ENCODE results near the gene CUL4B.
"Not testable (repeated sequence)": the region's sequence is repeated elsewhere in the genome, so short reads cannot be mapped to it uniquely, and the experiment has no call there.

Gene CUL4B

DNA sequence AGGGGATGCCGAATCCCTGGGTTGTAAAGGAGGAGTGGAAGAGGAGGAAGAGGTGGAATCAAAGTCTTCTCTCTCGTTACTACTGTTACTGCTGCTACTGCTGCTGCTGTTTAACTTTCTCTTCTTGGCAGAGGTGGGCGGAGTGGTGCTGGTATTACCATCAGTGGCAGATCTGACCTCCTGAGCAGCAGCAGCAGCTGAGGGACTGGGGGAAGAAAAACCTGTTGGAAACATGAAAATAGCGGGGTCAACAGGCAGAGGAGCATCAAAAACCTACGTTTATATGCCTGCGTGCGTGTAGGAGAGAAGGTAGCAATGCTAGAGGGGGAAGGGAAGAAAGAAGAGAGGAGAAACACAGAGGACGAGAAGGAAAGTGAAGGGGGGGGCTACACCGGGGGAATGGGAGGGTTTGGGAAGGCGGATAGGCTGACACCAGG, 339 bp downstream of the CUL4B start:
- Histone ChIP-seq H3K4me1 (ENCODE audit: insufficient read depth, low read length) (peaks cover 11% of the 10 kb centered on the region; the same call in 1 of the 2 replicates), H3K9me3 (ENCODE audit: control insufficient read depth, insufficient read depth, low read length) (no peaks in the 10 kb centered on the region), H3K36me3 (ENCODE audit: insufficient read depth, low read length) (peaks cover 3% of the 10 kb centered on the region; the same call in 1 of the 2 replicates), H3K9ac (ENCODE audit: low read depth, low read length) (peak overlapping the region; percentile 97)

DNA sequence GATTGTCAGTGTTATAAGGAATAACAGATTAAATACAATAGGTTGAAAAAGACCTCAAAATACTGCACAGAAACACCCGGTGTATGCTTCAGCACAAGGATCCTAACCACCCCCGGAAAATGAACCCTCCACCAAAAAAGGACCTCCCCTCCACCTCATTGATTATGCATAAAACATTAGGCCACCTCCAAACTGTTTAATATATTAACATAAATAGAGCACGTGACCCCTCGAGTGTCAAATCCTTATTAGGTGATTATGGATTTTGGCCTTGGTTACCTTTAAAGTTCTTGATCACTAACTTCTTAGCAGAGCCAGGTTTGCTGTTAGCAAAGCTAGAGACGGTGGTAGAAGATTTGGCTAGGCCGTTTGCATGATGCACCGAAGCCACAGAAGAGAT, 958 bp downstream of the CUL4B start:
- peaks cover 3% of the 10 kb centered on the region; the same call in 1 of the 2 replicates for H3K36me3 ChIP-seq (ENCODE audit: insufficient read depth, low read length)
- no peaks in the 10 kb centered on the region for H3K9me3 ChIP-seq (ENCODE audit: control insufficient read depth, insufficient read depth, low read length)
- H3K9ac ChIP-seq (ENCODE audit: low read depth, low read length): peak overlapping the region; percentile 97
- H3K4me1 ChIP-seq (ENCODE audit: insufficient read depth, low read length): peaks cover 11% of the 10 kb centered on the region; the same call in 1 of the 2 replicates

- Histone ChIP-seq H3K4me1 (ENCODE audit: insufficient read depth, low read length) (no peaks in the 10 kb centered on the region), H3K9ac (ENCODE audit: low read depth, low read length) (no peak overlapping the region), H3K9me3 (ENCODE audit: control insufficient read depth, insufficient read depth, low read length) (no peaks in the 10 kb centered on the region), H3K36me3 (ENCODE audit: insufficient read depth, low read length) (peaks cover 3% of the 10 kb centered on the region; the same call in 1 of the 2 replicates)
Measured at GRCh38 chrX:120556251-120556650, 4.5 kb downstream of the CUL4B start.

DNA sequence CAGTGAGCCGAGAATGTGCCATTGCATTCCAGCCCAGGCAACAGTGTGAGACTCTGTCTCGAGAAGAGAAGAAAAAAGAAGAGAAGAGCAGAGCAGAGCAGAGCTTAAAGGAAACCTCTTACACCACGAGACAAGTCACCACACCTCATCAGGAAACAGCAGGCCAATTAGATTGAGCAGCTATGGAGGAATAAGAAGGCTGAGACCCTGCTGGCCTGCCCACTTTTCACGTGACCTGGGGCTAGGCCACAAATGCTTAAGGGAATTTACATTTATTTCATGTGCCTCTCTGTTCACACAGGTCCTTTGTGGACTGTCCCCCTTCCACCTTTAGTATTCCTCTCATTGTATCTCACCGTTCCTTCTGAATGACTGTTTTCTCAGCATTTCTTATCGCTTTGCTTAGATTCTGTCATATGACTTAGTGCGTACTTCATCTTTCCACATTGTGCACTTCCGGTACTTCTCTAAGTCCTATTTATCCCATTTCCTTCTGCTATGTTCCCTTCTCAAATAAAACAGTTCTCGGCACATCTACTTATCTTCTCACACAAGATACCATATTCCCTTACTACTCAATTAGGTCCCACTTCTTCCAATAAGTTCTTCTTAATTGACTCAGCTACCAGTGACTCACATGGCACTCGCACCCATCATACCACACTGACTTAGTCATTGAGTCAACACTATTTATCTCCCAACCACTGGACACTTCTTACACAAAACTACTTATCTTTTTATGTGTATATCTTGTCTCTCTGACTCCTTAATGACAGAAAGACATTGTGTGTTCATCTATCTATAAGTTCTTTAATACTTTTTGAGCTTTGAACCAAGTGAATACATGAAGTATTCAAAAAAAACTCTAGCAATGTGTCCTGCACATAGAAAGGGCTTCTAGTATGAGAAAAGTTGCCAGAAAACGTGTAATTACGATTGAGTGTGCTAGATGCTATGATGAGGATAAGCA, 11.0 kb downstream of the CUL4B start:
- Histone ChIP-seq H3K4me1 (ENCODE audit: insufficient read depth, low read length) (peaks cover 7% of the 10 kb centered on the region; the same call in 1 of the 2 replicates), H3K9ac (ENCODE audit: low read depth, low read length) (no peak overlapping the region; the same call in 1 of the 2 replicates), H3K9me3 (ENCODE audit: control insufficient read depth, insufficient read depth, low read length) (no peaks in the 10 kb centered on the region), H3K36me3 (ENCODE audit: insufficient read depth, low read length) (no peaks in the 10 kb centered on the region)

- Histone ChIP-seq H3K36me3 (ENCODE audit: insufficient read depth, low read length) (peaks cover 27% of the 10 kb centered on the region), H3K4me1 (ENCODE audit: insufficient read depth, low read length) (no peaks in the 10 kb centered on the region), H3K9me3 (ENCODE audit: control insufficient read depth, insufficient read depth, low read length) (no peaks in the 10 kb centered on the region), H3K9ac (ENCODE audit: low read depth, low read length) (no peak overlapping the region)
Measured at GRCh38 chrX:120536061-120536460, 24.7 kb downstream of the CUL4B start.

DNA sequence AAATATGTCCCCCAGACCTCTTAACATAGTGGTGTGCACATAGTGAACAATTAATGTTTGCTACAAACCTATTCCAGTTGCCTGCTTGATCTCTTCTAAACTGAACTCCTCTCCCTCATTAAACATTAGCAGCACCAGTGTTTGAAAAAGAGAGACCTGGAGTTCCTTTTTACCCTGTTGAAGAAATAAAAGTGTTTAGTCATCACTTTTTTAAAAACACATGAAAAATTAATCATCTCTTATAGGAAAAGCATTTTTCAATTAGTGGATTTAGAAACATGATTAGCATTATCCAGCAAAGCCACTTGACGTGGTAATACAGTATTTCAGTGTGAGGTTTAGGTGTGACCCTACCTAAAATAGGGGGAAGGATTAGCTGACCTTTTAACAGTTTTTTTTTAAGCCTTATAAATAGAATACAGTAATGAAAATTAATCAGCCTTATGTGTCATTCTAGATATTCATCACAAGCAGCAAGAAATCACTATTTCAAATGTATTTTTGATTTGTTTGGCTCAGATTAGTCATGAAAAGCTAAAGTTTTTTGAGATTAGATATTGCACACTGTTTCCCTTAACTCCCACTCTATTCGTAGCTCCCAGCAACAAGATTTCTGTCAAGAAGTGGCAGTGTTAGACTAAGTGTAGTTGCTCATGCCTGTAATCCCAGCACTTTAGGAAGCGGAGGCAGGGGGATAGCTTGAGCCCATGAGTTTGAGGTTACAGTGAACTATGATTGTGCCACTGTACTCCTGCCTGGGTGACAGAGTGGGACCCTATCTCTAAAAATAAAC, 26.2 kb downstream of the CUL4B start:
- Histone ChIP-seq H3K9me3 (ENCODE audit: control insufficient read depth, insufficient read depth, low read length) (no peaks in the 10 kb centered on the region), H3K9ac (ENCODE audit: low read depth, low read length) (no peak overlapping the region), H3K4me1 (ENCODE audit: insufficient read depth, low read length) (no peaks in the 10 kb centered on the region), H3K36me3 (ENCODE audit: insufficient read depth, low read length) (peaks cover 21% of the 10 kb centered on the region)

- H3K9ac ChIP-seq (ENCODE audit: low read depth, low read length): no peak overlapping the region
- H3K36me3 ChIP-seq (ENCODE audit: insufficient read depth, low read length): peaks cover 3% of the 10 kb centered on the region; the same call in 1 of the 2 replicates
- no peaks in the 10 kb centered on the region for H3K4me1 ChIP-seq (ENCODE audit: insufficient read depth, low read length)
- no peaks in the 10 kb centered on the region for H3K9me3 ChIP-seq (ENCODE audit: control insufficient read depth, insufficient read depth, low read length)
Measured at GRCh38 chrX:120522820-120523219, 37.9 kb downstream of the CUL4B start.

DNA sequence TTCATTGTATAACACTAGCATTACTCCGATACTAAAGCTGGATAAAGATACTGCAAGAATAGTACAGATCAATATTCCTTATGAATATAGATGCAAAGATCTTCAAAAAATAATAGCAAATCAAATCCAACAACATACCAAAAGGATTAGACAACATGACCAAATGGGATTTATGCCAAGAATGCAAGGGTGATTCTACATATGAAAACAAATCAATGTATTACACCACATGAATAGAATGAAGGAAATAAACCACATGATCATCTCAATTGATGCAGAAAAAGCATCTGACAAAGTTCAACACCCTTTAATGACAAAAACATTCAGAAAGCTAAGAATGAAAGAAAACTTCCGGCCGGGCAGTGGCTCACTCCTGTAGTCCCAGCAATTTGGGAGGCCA, 42.8 kb downstream of the CUL4B start:
- no peaks in the 10 kb centered on the region for H3K36me3 ChIP-seq (ENCODE audit: insufficient read depth, low read length)
- no peak overlapping the region for H3K9ac ChIP-seq (ENCODE audit: low read depth, low read length)
- no peaks in the 10 kb centered on the region for H3K9me3 ChIP-seq (ENCODE audit: control insufficient read depth, insufficient read depth, low read length)
- peaks cover 6% of the 10 kb centered on the region; the same call in 1 of the 2 replicates for H3K4me1 ChIP-seq (ENCODE audit: insufficient read depth, low read length)

- H3K9ac ChIP-seq (ENCODE audit: low read depth, low read length): no peak overlapping the region
- H3K4me1 ChIP-seq (ENCODE audit: insufficient read depth, low read length): peaks cover 6% of the 10 kb centered on the region; the same call in 1 of the 2 replicates
- no peaks in the 10 kb centered on the region for H3K36me3 ChIP-seq (ENCODE audit: insufficient read depth, low read length)
- H3K9me3 ChIP-seq (ENCODE audit: control insufficient read depth, insufficient read depth, low read length): no peaks in the 10 kb centered on the region
Measured at GRCh38 chrX:120514236-120514635, 46.5 kb downstream of the CUL4B start.

DNA sequence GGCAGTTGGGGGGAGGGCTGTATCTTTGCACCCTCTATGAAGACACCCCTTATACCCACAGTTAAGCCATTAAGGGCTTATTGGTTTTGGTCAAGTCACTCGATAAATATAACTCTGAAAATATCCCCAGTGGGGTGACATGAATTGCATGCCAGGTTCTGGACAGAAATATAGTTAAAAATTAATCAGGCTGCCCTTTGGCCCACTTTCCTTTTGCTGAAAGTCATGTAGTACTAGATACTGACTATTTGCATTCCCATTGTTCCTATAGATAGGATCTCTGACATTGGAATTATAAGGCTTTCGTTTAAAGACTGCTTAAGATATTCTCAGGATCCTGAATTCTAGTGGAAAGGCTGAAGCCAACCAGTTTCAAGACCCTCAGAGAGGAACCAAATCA, 48.1 kb downstream of the CUL4B start:
- Histone ChIP-seq H3K9ac (ENCODE audit: low read depth, low read length) (no peak overlapping the region), H3K4me1 (ENCODE audit: insufficient read depth, low read length) (peaks cover 6% of the 10 kb centered on the region; the same call in 1 of the 2 replicates), H3K9me3 (ENCODE audit: control insufficient read depth, insufficient read depth, low read length) (no peaks in the 10 kb centered on the region), H3K36me3 (ENCODE audit: insufficient read depth, low read length) (no peaks in the 10 kb centered on the region)

GRCh38 chrX:120512222-120512621, 48.5 kb downstream of the CUL4B start:
- Histone ChIP-seq H3K9ac (ENCODE audit: low read depth, low read length) (no peak overlapping the region), H3K9me3 (ENCODE audit: control insufficient read depth, insufficient read depth, low read length) (no peaks in the 10 kb centered on the region), H3K4me1 (ENCODE audit: insufficient read depth, low read length) (peaks cover 6% of the 10 kb centered on the region; the same call in 1 of the 2 replicates), H3K36me3 (ENCODE audit: insufficient read depth, low read length) (no peaks in the 10 kb centered on the region)

DNA sequence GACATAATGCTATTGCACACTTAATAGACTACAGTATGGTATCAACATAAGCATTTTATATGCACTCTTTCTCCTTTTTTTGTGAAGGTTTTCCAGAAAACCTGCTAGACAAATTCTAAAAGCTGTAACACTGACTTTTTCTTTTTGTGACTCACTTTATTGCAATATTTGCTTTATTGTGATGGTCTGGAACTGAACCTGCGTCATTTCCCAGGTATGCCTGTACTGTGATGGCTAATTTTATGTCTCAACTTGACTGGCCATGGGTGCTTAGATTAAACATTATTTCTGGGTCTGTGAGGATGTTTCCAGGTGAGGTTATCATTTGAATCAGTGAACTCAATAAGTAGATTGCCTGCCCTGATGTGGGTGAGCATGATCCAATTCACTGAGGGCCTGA, 56.2 kb downstream of the CUL4B start:
- no peaks in the 10 kb centered on the region for H3K4me1 ChIP-seq (ENCODE audit: insufficient read depth, low read length)
- no peaks in the 10 kb centered on the region for H3K9me3 ChIP-seq (ENCODE audit: control insufficient read depth, insufficient read depth, low read length)
- H3K9ac ChIP-seq (ENCODE audit: low read depth, low read length): no peak overlapping the region
- no peaks in the 10 kb centered on the region for H3K36me3 ChIP-seq (ENCODE audit: insufficient read depth, low read length)

DNA sequence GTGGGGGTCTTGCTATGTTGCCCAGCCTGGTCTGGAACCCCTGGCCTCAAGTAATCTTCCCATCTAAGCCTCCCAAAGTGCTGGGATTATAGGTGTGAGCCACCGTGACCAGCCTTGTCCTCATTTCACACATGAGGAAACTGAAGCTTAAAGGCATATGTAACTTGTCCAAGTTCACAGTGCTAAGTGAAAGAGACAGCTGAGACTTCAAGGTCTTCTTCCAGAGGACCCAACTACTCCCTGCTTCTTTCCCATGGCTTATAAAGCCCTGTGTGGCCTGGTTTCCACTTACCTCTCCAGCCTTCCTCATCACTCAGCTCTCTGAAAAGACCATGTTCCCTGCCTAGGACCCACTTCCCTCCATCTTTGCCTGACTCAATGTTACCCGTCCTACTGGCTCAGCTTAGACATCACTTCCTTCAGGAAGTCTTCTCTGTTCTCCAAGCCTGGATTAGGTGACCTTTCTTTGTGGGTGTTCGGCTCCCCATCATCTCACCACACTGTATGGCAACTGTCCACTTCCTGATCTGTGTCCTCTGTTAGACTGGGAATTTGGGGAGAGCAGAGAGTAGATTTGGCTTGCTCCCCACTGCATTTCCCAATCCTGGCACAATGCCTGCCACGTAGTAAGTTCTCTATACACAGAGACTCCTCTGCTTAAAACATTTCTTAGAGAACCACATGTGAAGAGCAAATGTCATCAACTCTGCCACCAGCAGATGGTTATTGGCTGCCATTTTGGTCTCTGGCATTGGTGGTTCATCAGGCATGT, 61.3 kb downstream of the CUL4B start:
- H3K9me3 ChIP-seq (ENCODE audit: control insufficient read depth, insufficient read depth, low read length): no peaks in the 10 kb centered on the region
- no peaks in the 10 kb centered on the region for H3K36me3 ChIP-seq (ENCODE audit: insufficient read depth, low read length)
- no peaks in the 10 kb centered on the region for H3K4me1 ChIP-seq (ENCODE audit: insufficient read depth, low read length)
- no peak overlapping the region for H3K9ac ChIP-seq (ENCODE audit: low read depth, low read length)

- not testable (repeated sequence) for H3K9me3 ChIP-seq (ENCODE audit: control insufficient read depth, insufficient read depth, low read length); H3K4me1 ChIP-seq (ENCODE audit: insufficient read depth, low read length); H3K9ac ChIP-seq (ENCODE audit: low read depth, low read length)
Measured at GRCh38 chrX:120490119-120490518, 70.6 kb downstream of the CUL4B start.

More at GRCh38 chrX:120490119-120490518, 70.6 kb downstream of the CUL4B start:
- H3K36me3 ChIP-seq (ENCODE audit: insufficient read depth, low read length): not testable (repeated sequence)

Data from ES-I3 (cell line).